Liver (tissue), 3 donors: ENCODE measurements around the gene FIBCD1.
"Not testable (repeated sequence)": the region's sequence is repeated elsewhere in the genome, so short reads cannot be mapped to it uniquely, and the experiment has no call there.

Experiments used
- ATF3 ChIP-seq: IDR thresholded peaks from 2 replicates; pipeline ENCODE4 v1.6.1; 2016; ENCODE audit warnings: antibody characterized with exemption
- FOXA1 ChIP-seq: IDR thresholded peaks from 2 replicates; pipeline ENCODE4 v1.6.1; 2016; ENCODE audit warnings: antibody characterized with exemption
- GABPA ChIP-seq, 2 donors: IDR thresholded peaks in 1 of 2; conservative IDR thresholded peaks in 1 of 2; 2 replicates each; pipeline ENCODE4 v1.6.1; 2016; ENCODE audit warnings: antibody characterized with exemption in 2 of 2, mild to moderate bottlenecking in 1 of 2, moderate library complexity in 1 of 2
- HNF4A ChIP-seq, 2 donors: conservative IDR thresholded peaks; 2 replicates each; pipeline ENCODE4 v1.6.1; 2016; ENCODE audit warnings: antibody characterized with exemption in 2 of 2, mild to moderate bottlenecking in 2 of 2
- JUND ChIP-seq, 2 donors: IDR thresholded peaks; 2 replicates each; pipeline ENCODE4 v1.6.1; 2016; ENCODE audit warnings: antibody characterized with exemption in 2 of 2
- MAX ChIP-seq: IDR thresholded peaks from 2 replicates; pipeline ENCODE4 v1.6.1; 2016; ENCODE audit warnings: antibody characterized with exemption
- NR2F2 ChIP-seq: IDR thresholded peaks from 2 replicates; pipeline ENCODE4 v1.6.1; 2016; ENCODE audit warnings: antibody characterized with exemption
- RAD21 ChIP-seq, 2 donors: IDR thresholded peaks; 2 replicates each; pipeline ENCODE4 v1.6.1; 2016; ENCODE audit warnings: antibody characterized with exemption in 2 of 2, mild to moderate bottlenecking in 2 of 2
- REST ChIP-seq: IDR thresholded peaks from 2 replicates; pipeline ENCODE4 v1.6.1; 2016; ENCODE audit warnings: antibody characterized with exemption, mild to moderate bottlenecking
- RXRA ChIP-seq, 2 donors: IDR thresholded peaks; 2 replicates each; pipeline ENCODE4 v1.6.1; 2017 to 2018; ENCODE audit warnings: antibody characterized with exemption in 2 of 2, mild to moderate bottlenecking in 1 of 2
- TAF1 ChIP-seq: conservative IDR thresholded peaks from 2 replicates; pipeline ENCODE4 v1.6.1; 2016; ENCODE audit warnings: antibody characterized with exemption, mild to moderate bottlenecking
- YY1 ChIP-seq: IDR thresholded peaks from 2 replicates; pipeline ENCODE4 v1.6.1; 2016; ENCODE audit warnings: antibody characterized with exemption, mild to moderate bottlenecking
- TF ChIP-seq, protein P1 (sequence below): fragments of 150-350 bp; IDR thresholded peaks from 2 replicates; pipeline ENCODE4 v1.5.1; 2017; ENCODE audit warnings: improper control_type of control experiment, low read depth, low read length; ENCODE audit not compliant: missing input control
- TF ChIP-seq, protein P2 (sequence below): IDR thresholded peaks from 2 replicates; pipeline ENCODE4 v1.6.1; 2016; ENCODE audit warnings: antibody characterized with exemption
- donor health status: healthy.
- donor health status: healthy.

- not testable (repeated sequence) for TF ChIP-seq RAD21 (IDR thresholded peaks at IDR 0.05); NR2F2; YY1; HNF4A (conservative IDR thresholded peaks at IDR 0.05); TAF1; GABPA (IDR thresholded peaks at IDR 0.05 in 1 of 2, conservative IDR thresholded peaks at IDR 0.05 in 1 of 2); RXRA (IDR thresholded peaks at IDR 0.05); JUND (IDR thresholded peaks at IDR 0.05); REST; MAX; FOXA1; ATF3
- TF ChIP-seq, protein P1, sequence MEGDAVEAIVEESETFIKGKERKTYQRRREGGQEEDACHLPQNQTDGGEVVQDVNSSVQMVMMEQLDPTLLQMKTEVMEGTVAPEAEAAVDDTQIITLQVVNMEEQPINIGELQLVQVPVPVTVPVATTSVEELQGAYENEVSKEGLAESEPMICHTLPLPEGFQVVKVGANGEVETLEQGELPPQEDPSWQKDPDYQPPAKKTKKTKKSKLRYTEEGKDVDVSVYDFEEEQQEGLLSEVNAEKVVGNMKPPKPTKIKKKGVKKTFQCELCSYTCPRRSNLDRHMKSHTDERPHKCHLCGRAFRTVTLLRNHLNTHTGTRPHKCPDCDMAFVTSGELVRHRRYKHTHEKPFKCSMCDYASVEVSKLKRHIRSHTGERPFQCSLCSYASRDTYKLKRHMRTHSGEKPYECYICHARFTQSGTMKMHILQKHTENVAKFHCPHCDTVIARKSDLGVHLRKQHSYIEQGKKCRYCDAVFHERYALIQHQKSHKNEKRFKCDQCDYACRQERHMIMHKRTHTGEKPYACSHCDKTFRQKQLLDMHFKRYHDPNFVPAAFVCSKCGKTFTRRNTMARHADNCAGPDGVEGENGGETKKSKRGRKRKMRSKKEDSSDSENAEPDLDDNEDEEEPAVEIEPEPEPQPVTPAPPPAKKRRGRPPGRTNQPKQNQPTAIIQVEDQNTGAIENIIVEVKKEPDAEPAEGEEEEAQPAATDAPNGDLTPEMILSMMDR = not testable (repeated sequence)
- TF ChIP-seq, protein P2, sequence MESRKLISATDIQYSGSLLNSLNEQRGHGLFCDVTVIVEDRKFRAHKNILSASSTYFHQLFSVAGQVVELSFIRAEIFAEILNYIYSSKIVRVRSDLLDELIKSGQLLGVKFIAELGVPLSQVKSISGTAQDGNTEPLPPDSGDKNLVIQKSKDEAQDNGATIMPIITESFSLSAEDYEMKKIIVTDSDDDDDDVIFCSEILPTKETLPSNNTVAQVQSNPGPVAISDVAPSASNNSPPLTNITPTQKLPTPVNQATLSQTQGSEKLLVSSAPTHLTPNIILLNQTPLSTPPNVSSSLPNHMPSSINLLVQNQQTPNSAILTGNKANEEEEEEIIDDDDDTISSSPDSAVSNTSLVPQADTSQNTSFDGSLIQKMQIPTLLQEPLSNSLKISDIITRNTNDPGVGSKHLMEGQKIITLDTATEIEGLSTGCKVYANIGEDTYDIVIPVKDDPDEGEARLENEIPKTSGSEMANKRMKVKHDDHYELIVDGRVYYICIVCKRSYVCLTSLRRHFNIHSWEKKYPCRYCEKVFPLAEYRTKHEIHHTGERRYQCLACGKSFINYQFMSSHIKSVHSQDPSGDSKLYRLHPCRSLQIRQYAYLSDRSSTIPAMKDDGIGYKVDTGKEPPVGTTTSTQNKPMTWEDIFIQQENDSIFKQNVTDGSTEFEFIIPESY = not testable (repeated sequence)
These were observed 19.5 kb upstream of the FIBCD1 start for GRCh38 chr9:130958564-130958963.
